ENCODE measurements around the gene TMEM221.
A peak's percentile ranks its signal among the peaks of the same experiment; 100 is the strongest.
"Not testable (repeated sequence)": the region's sequence is repeated elsewhere in the genome, so short reads cannot be mapped to it uniquely, and the experiment has no call there.

TMEM221 gene

DNA sequence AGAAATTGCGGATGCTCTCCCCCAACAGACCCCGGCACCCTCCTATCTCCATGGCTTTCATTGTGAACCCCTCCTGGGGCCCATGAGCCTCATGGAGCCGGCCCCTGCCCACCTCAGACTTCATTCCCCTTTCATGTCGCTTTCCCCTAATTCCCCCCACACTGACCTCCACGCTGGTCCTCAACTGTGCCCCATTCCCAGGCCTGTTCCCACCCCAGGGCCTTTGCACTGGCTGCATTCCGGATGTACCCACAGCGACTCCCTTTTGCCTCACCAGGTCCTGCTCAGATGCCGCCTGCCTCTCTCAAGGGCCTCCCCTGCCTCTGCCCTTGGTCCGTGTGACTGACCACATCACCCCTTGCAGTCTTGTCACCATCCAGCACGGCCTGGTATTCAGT, 35.1 kb upstream of the TMEM221 start:
- CTCF ChIA-PET: interaction anchor here (0.7 kb wide), 1 partner anchor 14 kb away, joined by 3 read pairs; no protein-coding TSS in a partner anchor
- Mint-ChIP-seq H3K36me3 (no peaks in the 10 kb centered on the region), H3K27ac (no peak overlapping the region)

GRCh38 chr19:17482877-17483604, 34.6 kb upstream of the TMEM221 start:
- H3K4me1 Mint-ChIP-seq: peaks cover 7% of the 10 kb centered on the region
- no peak for DNase-seq
- no peaks in the 10 kb centered on the region for H3K36me3 Mint-ChIP-seq
- CTCF ChIA-PET: interaction anchor here (0.7 kb wide), 1 partner anchor 14 kb away, joined by 3 read pairs; no protein-coding TSS in a partner anchor
- no peak overlapping the region for H3K27ac Mint-ChIP-seq
- peaks cover 10% of the 10 kb centered on the region for H3K27me3 Mint-ChIP-seq
- no peak overlapping the region for H3K4me3 Mint-ChIP-seq
- no peaks in the 10 kb centered on the region for H3K9me3 Mint-ChIP-seq

More for the DNA sequence above, 35.1 kb upstream of the TMEM221 start:
- Mint-ChIP-seq H3K9me3 (no peaks in the 10 kb centered on the region), H3K27me3 (peaks cover 10% of the 10 kb centered on the region), H3K4me3 (no peak overlapping the region), H3K4me1 (peaks cover 12% of the 10 kb centered on the region)
- DNase-seq: no peak

- Mint-ChIP-seq H3K27ac (no peak overlapping the region), H3K27me3 (peaks cover 10% of the 10 kb centered on the region), H3K4me1 (no peaks in the 10 kb centered on the region), H3K9me3 (no peaks in the 10 kb centered on the region), H3K36me3 (no peaks in the 10 kb centered on the region), H3K4me3 (no peak overlapping the region)
- DNase-seq: no peak
- CTCF ChIA-PET: interaction anchor here (4.1 kb wide), 1 partner anchor 14 kb away, joined by 15 read pairs; no protein-coding TSS in a partner anchor
These were observed 33.5 kb upstream of the TMEM221 start for GRCh38 chr19:17481986-17482385.

DNA sequence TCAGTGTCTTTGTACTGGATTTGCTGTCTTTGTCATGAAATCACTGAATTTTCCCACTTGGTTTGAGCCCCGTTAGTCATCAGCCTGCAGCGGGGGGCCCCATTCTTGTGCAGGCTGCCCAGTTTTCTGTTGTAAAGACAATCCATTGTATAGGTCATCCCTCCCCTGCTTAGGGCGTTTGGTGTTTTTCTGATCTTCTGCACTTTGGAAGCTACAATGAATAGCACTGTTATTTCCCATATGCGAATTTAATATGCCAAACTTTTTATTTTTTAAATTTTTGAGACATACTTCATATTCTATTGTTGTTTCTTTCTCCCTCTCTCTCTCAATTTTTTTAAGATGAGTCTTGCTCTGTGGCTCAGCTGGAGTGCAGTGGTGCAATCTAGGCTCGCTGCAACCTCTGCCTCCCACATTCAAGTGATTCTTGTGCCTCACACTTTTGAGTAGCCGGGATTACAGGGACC, 30.9 kb upstream of the TMEM221 start:
- CTCF ChIA-PET: interaction anchor here (4.1 kb wide), 1 partner anchor 17 kb away, joined by 15 read pairs; no protein-coding TSS in a partner anchor
- H3K27ac Mint-ChIP-seq: no peak overlapping the region
- no peaks in the 10 kb centered on the region for H3K9me3 Mint-ChIP-seq
- peaks cover 6% of the 10 kb centered on the region for H3K27me3 Mint-ChIP-seq
- no peaks in the 10 kb centered on the region for H3K4me1 Mint-ChIP-seq
- H3K4me3 Mint-ChIP-seq: no peak overlapping the region
- DNase-seq: no peak
- no peaks in the 10 kb centered on the region for H3K36me3 Mint-ChIP-seq

DNA sequence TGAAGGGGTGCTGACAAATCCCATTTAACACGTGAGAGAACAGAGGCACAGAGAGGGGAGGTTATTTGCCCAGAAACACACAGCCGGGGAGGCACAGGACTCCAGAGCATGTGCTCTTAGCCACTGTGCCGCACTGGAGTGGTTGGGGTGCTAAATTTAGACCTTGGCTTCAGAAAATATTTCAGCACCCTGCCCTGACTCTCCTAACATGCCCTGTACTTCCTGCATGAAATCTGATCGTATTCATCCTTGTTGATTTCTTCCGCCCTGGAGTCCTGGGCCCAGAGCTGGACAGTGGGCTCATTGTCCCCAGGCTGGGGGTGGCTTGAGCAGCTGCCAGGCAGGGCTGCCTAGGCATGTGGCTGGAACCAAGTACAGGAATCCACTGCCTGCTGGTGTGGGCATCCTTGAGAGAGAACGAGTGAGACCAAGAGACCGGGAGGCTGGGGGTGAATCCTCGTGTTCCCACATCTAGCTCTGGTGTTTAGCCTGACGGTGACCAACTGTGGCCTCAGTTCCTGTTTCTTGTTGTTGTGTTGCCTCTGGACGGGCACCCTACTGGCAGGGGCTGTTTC, 27.2 kb upstream of the TMEM221 start:
- Mint-ChIP-seq H3K9me3 (no peaks in the 10 kb centered on the region), H3K4me1 (peaks cover 20% of the 10 kb centered on the region), H3K27ac (no peak overlapping the region), H3K27me3 (peaks cover 14% of the 10 kb centered on the region), H3K36me3 (no peaks in the 10 kb centered on the region), H3K4me3 (no peak overlapping the region)
- DNase-seq: no peak
- CTCF ChIA-PET: no interaction called here

GRCh38 chr19:17475011-17475540, 26.6 kb upstream of the TMEM221 start:
- CTCF ChIA-PET: interaction anchor here (1.9 kb wide), 1 partner anchor 21 kb away, joined by 15 read pairs; no protein-coding TSS in a partner anchor
- Mint-ChIP-seq H3K4me1 (peaks cover 22% of the 10 kb centered on the region), H3K27me3 (peaks cover 17% of the 10 kb centered on the region)
- not testable (repeated sequence) for DNase-seq, H3K36me3 Mint-ChIP-seq, H3K9me3 Mint-ChIP-seq, H3K4me3 Mint-ChIP-seq, H3K27ac Mint-ChIP-seq

GRCh38 chr19:17473041-17473440, 24.6 kb upstream of the TMEM221 start:
- Mint-ChIP-seq H3K27ac (no peak overlapping the region), H3K36me3 (no peaks in the 10 kb centered on the region), H3K9me3 (no peaks in the 10 kb centered on the region), H3K4me3 (no peak overlapping the region), H3K27me3 (peaks cover 32% of the 10 kb centered on the region), H3K4me1 (peaks cover 37% of the 10 kb centered on the region)
- DNase-seq: peak; percentile 41
- CTCF ChIA-PET: interaction anchor here (0.7 to 1.9 kb wide), 7 partner anchors 8 to 102 kb away, joined by 3 to 15 read pairs (median 3); no protein-coding TSS in a partner anchor

DNA sequence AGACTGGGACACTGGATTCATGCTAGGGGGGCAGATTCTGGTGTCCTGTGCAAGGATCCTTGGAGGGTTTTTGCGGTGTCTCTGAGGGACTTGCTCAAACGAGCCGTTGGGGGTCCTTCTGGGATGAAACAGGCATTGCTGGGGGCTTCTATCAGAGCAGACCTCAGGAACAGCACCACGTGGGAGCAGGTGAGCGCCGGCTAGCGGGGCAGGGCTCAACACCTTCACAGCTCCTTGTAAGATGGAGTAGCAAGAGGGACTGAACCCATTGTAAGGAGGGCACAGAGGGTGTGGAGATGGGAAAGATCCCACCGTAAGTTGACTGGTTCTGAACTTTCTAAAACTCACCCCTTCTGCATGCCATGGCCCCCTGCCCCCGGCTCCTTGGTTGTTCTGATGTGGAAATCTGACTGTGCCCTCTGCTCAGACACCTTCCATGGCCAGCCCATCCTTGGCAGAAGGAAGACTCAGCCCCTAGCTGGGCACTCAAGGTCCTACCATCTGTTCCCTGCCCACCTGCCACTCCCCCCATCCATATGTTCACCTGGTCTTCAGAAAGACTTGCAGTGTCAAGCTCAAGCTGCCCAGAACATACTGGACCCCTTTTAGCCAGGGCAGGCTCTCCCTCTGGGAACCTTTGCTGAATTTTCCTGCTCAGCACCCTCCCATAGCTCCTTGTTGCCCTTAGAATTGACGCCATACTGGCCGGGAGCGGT, 23.1 kb upstream of the TMEM221 start:
- Mint-ChIP-seq H3K4me3 (peak overlapping the region; percentile 82), H3K4me1 (peaks cover 41% of the 10 kb centered on the region), H3K27me3 (peaks cover 47% of the 10 kb centered on the region), H3K36me3 (no peaks in the 10 kb centered on the region), H3K9me3 (no peaks in the 10 kb centered on the region), H3K27ac (no peak overlapping the region)
- DNase-seq: no peak
- CTCF ChIA-PET: interaction anchor here (1.1 to 2.9 kb wide), 3 partner anchors 25 to 102 kb away, joined by 3 to 11 read pairs (median 3); no protein-coding TSS in a partner anchor

DNA sequence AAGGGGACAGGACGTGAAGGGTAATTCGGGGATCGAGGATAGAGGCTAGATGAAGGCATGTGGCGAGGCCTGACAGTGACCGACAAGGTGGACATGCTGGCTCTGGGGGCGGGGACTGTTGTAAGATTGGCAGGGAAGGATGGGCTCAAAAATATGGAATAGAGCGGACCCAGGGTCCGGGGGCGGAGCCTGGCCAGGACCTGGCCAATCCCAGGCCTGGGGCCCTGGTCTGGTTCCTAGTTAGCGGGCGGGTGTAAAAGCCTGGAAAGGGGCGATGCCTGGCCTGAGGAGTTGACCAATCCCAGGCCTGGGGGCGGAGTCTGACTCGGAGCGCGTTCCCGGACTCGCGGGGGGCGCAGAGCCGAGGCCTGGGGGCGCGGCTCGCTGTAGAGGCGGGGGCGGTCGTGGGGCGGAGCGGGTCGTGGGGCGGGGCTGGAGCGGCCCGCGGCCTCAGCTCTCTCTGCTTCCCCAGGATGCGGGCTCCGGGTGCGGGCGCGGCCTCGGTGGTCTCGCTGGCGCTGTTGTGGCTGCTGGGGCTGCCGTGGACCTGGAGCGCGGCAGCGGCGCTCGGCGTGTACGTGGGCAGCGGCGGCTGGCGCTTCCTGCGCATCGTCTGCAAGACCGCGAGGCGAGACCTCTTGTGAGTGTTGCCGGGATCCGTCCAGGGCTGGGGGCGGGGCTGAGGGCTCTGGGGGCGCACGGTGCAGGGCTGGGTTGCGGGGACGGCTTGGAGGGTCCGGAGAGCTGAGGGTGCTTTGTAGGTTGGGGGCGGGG, 21.8 kb upstream of the TMEM221 start, which contains the start of gene SLC27A1:
Gene SLC27A1, plus strand, starts transcription at position 457 of the 774 bp plus-strand sequence. Its CDS starts 17 bp downstream, at position 474.
- DNase-seq: peak; percentile 94
- Mint-ChIP-seq H3K4me1 (peaks cover 46% of the 10 kb centered on the region), H3K27me3 (peaks cover 58% of the 10 kb centered on the region), H3K27ac (peak within 1 kb of the TSS; percentile 72), H3K4me3 (peak within 1 kb of the TSS; percentile 82), H3K9me3 (no peaks in the 10 kb centered on the region), H3K36me3 (no peaks in the 10 kb centered on the region)
- CTCF ChIA-PET: interaction anchor here (2.9 kb wide), 1 partner anchor 26 kb away, joined by 11 read pairs; no protein-coding TSS in a partner anchor

GRCh38 chr19:17469481-17470067, 21.1 kb upstream of the TMEM221 start:
- Mint-ChIP-seq H3K9me3 (no peaks in the 10 kb centered on the region), H3K27ac (peak overlapping the region; percentile 72), H3K36me3 (no peaks in the 10 kb centered on the region), H3K27me3 (peaks cover 64% of the 10 kb centered on the region), H3K4me3 (peak overlapping the region; percentile 82), H3K4me1 (peaks cover 46% of the 10 kb centered on the region)
- CTCF ChIA-PET: no interaction called here
- DNase-seq: peak; percentile 97

- no peaks in the 10 kb centered on the region for H3K9me3 Mint-ChIP-seq
- peaks cover 46% of the 10 kb centered on the region for H3K4me1 Mint-ChIP-seq
- no peaks in the 10 kb centered on the region for H3K36me3 Mint-ChIP-seq
- H3K4me3 Mint-ChIP-seq: peak overlapping the region; percentile 82
- CTCF ChIA-PET: no interaction called here
- no peak for DNase-seq
- H3K27me3 Mint-ChIP-seq: peaks cover 69% of the 10 kb centered on the region
- H3K27ac Mint-ChIP-seq: peak overlapping the region; percentile 38
These were observed 20.6 kb upstream of the TMEM221 start for GRCh38 chr19:17469092-17469480.

DNA sequence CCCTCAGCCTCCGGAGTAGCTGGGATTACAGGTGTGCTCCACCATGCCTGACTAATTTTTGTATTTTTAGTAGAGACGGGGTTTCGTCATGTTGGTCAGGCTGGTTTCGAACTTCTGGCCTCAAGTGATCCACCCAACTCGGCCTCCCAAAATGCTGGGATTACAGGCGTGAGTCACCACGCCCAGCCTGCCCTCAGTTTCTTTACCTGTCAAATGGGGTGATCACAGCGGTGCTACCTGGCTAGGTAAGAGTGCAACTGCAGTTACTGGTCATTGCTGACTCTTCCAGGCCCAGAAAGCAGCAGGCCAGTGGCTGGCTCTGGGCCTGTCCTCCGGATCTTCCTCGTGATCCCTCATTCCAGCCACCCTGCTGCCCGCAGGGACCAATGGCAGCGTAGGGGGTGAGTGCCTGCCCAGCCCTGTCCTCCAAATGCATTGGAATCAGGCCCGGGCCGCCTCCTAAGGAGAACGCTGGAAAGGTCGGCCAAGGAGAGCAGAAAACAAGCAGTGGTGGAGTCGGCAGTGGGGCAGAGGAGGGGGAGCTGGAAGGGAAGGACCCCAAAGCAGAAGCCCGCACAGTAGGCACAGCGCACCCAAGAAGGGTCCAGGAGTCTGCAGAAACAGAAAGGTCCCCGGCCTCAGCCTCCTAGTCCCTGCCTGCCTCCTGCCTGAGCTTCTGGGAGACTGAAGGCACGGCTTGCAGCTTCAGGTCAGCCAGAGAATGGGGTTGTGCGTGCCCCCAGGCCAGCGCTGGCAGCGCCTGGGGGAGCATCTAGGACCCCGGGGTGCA, 20.0 kb upstream of the TMEM221 start:
- no peaks in the 10 kb centered on the region for H3K36me3 Mint-ChIP-seq
- DNase-seq: no peak
- H3K4me3 Mint-ChIP-seq: peak overlapping the region; percentile 82
- H3K4me1 Mint-ChIP-seq: peaks cover 44% of the 10 kb centered on the region
- no peak overlapping the region for H3K27ac Mint-ChIP-seq
- no peaks in the 10 kb centered on the region for H3K9me3 Mint-ChIP-seq
- CTCF ChIA-PET: no interaction called here
- H3K27me3 Mint-ChIP-seq: peaks cover 74% of the 10 kb centered on the region
